SK-N-SH treated with all-trans-retinoic acid at 6 μM for 48 hours (cell line): Measurements from ENCODE around the gene BSDC1.
"Not testable (repeated sequence)": the region's sequence is repeated elsewhere in the genome, so short reads cannot be mapped to it uniquely, and the experiment has no call there.

Source experiments
- ATAC-seq: fragments of 200-7000 bp; cut with Tn5 transposase; 3 replicates; pipeline ENCODE4 v1.9.1; 2020; ENCODE audit warnings: mild to moderate bottlenecking, moderate library complexity
- BACH2 ChIP-seq: fragments of 250-450 bp; sonication (Bioruptor Pico); IDR thresholded peaks from 2 replicates; pipeline ENCODE4 v1.9.0; 2021; ENCODE audit warnings: mild to moderate bottlenecking, borderline replicate concordance
- CSDC2 ChIP-seq: fragments of 250-450 bp; sonication (Bioruptor Pico); IDR thresholded peaks from 2 replicates; pipeline ENCODE4 v1.5.0; 2020; ENCODE audit warnings: mild to moderate bottlenecking, moderate library complexity
- CSRNP3 ChIP-seq: fragments of 250-450 bp; sonication (Bioruptor Pico); IDR thresholded peaks from 2 replicates; pipeline ENCODE4 v1.5.1; 2021; ENCODE audit warnings: mild to moderate bottlenecking, moderate library complexity
- ESRRG ChIP-seq: fragments of 250-450 bp; sonication (Bioruptor Pico); IDR thresholded peaks from 2 replicates; pipeline ENCODE4 v1.6.1; 2021; ENCODE audit warnings: mild to moderate bottlenecking
- GLIS3 ChIP-seq: fragments of 250-450 bp; sonication (Bioruptor Pico); IDR thresholded peaks from 2 replicates; pipeline ENCODE4 v1.5.0; 2020; ENCODE audit warnings: mild to moderate bottlenecking, moderate library complexity
- ISL1 ChIP-seq: fragments of 250-450 bp; sonication (Bioruptor Pico); IDR thresholded peaks from 2 replicates; pipeline ENCODE4 v2.1.2; 2022; ENCODE audit warnings: mild to moderate bottlenecking, moderate library complexity
- OSR1 ChIP-seq: fragments of 250-450 bp; sonication (Bioruptor Pico); IDR thresholded peaks from 2 replicates; pipeline ENCODE4 v1.8.0; 2022; ENCODE audit warnings: moderate library complexity, mild to moderate bottlenecking, inconsistent platforms
- PATZ1 ChIP-seq: fragments of 250-450 bp; sonication (Bioruptor Pico); IDR thresholded peaks from 2 replicates; pipeline ENCODE4 v1.8.0; 2020; ENCODE audit warnings: mild to moderate bottlenecking, moderate library complexity, borderline replicate concordance
- RARB ChIP-seq: fragments of 250-450 bp; sonication (Bioruptor Pico); IDR thresholded peaks from 2 replicates; pipeline ENCODE4 v1.8.0; 2021; ENCODE audit warnings: mild to moderate bottlenecking, moderate library complexity
- SNAI2 ChIP-seq: fragments of 250-450 bp; sonication (Bioruptor Pico); IDR thresholded peaks from 2 replicates; pipeline ENCODE4 v1.5.0; 2020; ENCODE audit warnings: mild to moderate bottlenecking, moderate library complexity
- TCF4 ChIP-seq: fragments of 250-450 bp; sonication (Bioruptor Pico); IDR thresholded peaks from 2 replicates; pipeline ENCODE4 v1.8.0; 2021; ENCODE audit warnings: mild to moderate bottlenecking, moderate library complexity, borderline replicate concordance
- ZC3H10 ChIP-seq: fragments of 250-450 bp; sonication (Bioruptor Pico); IDR thresholded peaks from 2 replicates; pipeline ENCODE4 v1.5.1; 2021; ENCODE audit warnings: mild to moderate bottlenecking, moderate library complexity
- ZFP30 ChIP-seq: fragments of 450-650 bp; formaldehyde crosslinking; IDR thresholded peaks from 2 replicates; pipeline ENCODE4 v1.5.0; 2022; ENCODE audit warnings: mild to moderate bottlenecking, moderate library complexity
- ZNF70 ChIP-seq: fragments of 450-650 bp; formaldehyde crosslinking; IDR thresholded peaks from 2 replicates; pipeline ENCODE4 v1.5.0; 2020; ENCODE audit warnings: mild to moderate bottlenecking, moderate library complexity
- ZNF8 ChIP-seq: fragments of 450-650 bp; formaldehyde crosslinking; IDR thresholded peaks from 2 replicates; pipeline ENCODE4 v1.5.0; 2020; ENCODE audit warnings: mild to moderate bottlenecking, moderate library complexity
- TF ChIP-seq, protein P1 (sequence below): fragments of 250-450 bp; sonication (Bioruptor Pico); IDR thresholded peaks from 2 replicates; pipeline ENCODE4 v1.8.0; 2021; ENCODE audit warnings: low read depth, mild to moderate bottlenecking, moderate library complexity, borderline replicate concordance
- TF ChIP-seq, protein P2 (sequence below): fragments of 250-450 bp; sonication (Bioruptor Pico); IDR thresholded peaks from 2 replicates; pipeline ENCODE4 v1.5.1; 2020; ENCODE audit warnings: low read depth, mild to moderate bottlenecking, moderate library complexity
- TF ChIP-seq, protein P3 (sequence below): fragments of 250-450 bp; sonication (Bioruptor Pico); IDR thresholded peaks from 2 replicates; pipeline ENCODE4 v1.5.0; 2020; ENCODE audit warnings: mild to moderate bottlenecking, moderate library complexity

The BSDC1 gene

DNA sequence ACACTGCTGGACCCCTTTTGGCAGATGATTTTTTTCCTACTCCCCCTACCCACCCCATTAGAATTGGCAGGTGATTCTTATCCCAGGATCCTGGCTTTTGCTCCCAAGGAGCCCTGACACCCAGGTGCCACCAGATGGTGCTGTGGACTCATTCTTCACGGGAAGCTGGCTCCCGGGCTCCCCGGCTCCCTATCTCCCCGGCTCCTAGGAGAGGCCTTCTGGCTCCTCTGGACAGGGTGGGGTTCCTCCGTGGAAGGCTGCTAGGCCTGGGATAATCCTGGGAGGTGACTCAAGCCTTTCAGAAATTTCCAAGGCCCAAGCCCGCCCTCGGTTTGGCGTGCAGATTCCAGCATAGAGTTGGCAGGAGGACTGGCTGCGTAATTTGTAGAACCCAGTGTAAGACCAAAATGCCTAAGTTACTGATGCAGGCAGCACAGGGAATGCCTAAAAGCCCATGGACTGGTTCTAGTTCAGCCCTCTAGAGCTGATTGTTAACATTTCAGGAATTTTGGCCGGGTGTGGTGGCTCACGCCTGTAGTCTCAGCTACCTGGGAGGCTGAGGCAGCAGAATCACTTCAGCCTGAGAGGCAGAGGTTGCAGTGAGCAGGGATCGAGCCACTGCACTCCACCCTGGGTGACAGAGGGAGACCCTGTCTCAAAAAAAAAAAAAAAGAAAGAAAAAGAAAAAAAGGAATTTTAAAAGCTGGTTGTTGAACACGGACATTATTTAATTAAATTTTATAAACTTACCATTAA is 6.8 kb upstream of the BSDC1 start:
- ATAC-seq, result peak; percentile 99
- TF ChIP-seq ZNF8 (no peak), CSDC2 (CRISPR knock-in tag) (no peak), PATZ1 (CRISPR knock-in tag) (no peak)

GRCh38 chr1:32399843-32400242 is 5.6 kb upstream of the BSDC1 start:
- TF ChIP-seq RARB (CRISPR knock-in tag) (no peak), ISL1 (no peak)
- no peak for ATAC-seq

- TF ChIP-seq BACH2 (CRISPR knock-in tag), result no peak
- no peak for TF ChIP-seq ISL1
- no peak for TF ChIP-seq ZNF70
- TF ChIP-seq ZFP30 (CRISPR knock-in tag), result no peak
- no peak for TF ChIP-seq TCF4 (CRISPR knock-in tag)
- TF ChIP-seq CSRNP3, result no peak
- TF ChIP-seq GLIS3 (CRISPR knock-in tag), result no peak
- no peak for TF ChIP-seq OSR1 (CRISPR knock-in tag)
- no peak for TF ChIP-seq ESRRG (CRISPR knock-in tag)
- TF ChIP-seq SNAI2 (CRISPR knock-in tag), result no peak
- TF ChIP-seq, protein P1, sequence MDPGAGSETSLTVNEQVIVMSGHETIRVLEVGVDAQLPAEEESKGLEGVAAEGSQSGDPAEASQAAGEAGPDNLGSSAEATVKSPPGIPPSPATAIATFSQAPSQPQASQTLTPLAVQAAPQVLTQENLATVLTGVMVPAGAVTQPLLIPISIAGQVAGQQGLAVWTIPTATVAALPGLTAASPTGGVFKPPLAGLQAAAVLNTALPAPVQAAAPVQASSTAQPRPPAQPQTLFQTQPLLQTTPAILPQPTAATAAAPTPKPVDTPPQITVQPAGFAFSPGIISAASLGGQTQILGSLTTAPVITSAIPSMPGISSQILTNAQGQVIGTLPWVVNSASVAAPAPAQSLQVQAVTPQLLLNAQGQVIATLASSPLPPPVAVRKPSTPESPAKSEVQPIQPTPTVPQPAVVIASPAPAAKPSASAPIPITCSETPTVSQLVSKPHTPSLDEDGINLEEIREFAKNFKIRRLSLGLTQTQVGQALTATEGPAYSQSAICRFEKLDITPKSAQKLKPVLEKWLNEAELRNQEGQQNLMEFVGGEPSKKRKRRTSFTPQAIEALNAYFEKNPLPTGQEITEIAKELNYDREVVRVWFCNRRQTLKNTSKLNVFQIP (CRISPR knock-in tag), result no peak
- TF ChIP-seq, protein P2, sequence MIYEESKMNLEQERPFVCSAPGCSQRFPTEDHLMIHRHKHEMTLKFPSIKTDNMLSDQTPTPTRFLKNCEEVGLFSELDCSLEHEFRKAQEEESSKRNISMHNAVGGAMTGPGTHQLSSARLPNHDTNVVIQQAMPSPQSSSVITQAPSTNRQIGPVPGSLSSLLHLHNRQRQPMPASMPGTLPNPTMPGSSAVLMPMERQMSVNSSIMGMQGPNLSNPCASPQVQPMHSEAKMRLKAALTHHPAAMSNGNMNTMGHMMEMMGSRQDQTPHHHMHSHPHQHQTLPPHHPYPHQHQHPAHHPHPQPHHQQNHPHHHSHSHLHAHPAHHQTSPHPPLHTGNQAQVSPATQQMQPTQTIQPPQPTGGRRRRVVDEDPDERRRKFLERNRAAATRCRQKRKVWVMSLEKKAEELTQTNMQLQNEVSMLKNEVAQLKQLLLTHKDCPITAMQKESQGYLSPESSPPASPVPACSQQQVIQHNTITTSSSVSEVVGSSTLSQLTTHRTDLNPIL (CRISPR knock-in tag), result no peak
- TF ChIP-seq, protein P3, sequence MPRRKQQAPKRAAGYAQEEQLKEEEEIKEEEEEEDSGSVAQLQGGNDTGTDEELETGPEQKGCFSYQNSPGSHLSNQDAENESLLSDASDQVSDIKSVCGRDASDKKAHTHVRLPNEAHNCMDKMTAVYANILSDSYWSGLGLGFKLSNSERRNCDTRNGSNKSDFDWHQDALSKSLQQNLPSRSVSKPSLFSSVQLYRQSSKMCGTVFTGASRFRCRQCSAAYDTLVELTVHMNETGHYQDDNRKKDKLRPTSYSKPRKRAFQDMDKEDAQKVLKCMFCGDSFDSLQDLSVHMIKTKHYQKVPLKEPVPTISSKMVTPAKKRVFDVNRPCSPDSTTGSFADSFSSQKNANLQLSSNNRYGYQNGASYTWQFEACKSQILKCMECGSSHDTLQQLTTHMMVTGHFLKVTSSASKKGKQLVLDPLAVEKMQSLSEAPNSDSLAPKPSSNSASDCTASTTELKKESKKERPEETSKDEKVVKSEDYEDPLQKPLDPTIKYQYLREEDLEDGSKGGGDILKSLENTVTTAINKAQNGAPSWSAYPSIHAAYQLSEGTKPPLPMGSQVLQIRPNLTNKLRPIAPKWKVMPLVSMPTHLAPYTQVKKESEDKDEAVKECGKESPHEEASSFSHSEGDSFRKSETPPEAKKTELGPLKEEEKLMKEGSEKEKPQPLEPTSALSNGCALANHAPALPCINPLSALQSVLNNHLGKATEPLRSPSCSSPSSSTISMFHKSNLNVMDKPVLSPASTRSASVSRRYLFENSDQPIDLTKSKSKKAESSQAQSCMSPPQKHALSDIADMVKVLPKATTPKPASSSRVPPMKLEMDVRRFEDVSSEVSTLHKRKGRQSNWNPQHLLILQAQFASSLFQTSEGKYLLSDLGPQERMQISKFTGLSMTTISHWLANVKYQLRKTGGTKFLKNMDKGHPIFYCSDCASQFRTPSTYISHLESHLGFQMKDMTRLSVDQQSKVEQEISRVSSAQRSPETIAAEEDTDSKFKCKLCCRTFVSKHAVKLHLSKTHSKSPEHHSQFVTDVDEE (CRISPR knock-in tag), result no peak
- no peak for TF ChIP-seq PATZ1 (CRISPR knock-in tag)
- TF ChIP-seq ZC3H10 (CRISPR knock-in tag), result no peak
- no peak for TF ChIP-seq RARB (CRISPR knock-in tag)
- no peak for ATAC-seq
Measured at GRCh38 chr1:32398401-32398800, 4.2 kb upstream of the BSDC1 start.

- not testable (repeated sequence) for ATAC-seq
Measured at GRCh38 chr1:32396524-32396923, 2.3 kb upstream of the BSDC1 start.
